GM18861 (cell line): ENCODE measurements around the gene CENPS.
"Not testable (repeated sequence)": the region's sequence is repeated elsewhere in the genome, so short reads cannot be mapped to it uniquely, and the experiment has no call there.

ENCODE experiments used
- ATAC-seq: cut with Tn5 transposase; IDR thresholded peaks from one replicate; pipeline ENCODE4 v1.9.1; 2021; ENCODE audit not compliant: unreplicated experiment

Gene CENPS

DNA sequence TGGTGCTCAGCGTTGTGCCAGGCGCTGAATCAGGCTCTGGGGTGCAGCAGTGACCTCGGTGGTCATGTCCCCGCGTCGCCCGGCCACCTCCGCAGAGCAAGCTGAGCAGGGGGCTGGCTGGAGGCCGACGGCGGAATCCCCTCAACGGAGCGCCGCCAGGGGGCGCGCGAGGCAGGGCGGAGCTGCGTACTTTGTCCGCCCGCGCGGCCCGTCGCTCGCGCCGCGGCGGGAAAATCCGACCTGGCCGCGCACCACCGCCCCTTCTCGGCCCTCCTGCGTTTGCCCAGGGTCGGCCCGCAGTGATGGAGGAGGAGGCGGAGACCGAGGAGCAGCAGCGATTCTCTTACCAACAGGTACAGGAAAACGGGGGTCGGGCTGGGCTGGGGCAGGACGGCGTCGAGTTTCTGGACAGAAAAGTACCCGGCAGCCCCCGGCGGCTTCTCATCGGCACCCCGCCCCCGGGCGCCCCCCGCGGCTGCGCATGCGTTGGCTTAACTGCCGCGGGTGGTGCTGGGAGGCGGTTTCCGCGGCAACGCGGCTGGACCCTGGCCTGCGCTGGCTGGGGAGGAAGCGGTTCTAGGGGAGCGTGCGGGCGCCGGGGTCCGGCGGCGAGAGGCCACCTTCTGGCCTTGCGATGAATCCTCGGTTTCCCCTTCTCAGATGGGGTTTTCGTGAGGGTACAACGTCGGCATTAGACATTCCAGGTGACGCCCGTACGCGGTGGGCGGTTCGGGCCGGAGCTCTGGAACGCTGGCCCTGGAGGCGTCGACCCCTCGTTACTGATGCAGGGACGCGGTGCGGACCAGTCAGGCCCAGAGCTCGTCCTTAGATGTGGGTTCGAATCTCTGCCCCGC lies at the start of gene CENPS:
Gene CENPS, plus strand, starts transcription at position 218 of the 854 bp plus-strand sequence. Its CDS starts 85 bp downstream, at position 303.
- ATAC-seq, result peak; percentile 76

DNA sequence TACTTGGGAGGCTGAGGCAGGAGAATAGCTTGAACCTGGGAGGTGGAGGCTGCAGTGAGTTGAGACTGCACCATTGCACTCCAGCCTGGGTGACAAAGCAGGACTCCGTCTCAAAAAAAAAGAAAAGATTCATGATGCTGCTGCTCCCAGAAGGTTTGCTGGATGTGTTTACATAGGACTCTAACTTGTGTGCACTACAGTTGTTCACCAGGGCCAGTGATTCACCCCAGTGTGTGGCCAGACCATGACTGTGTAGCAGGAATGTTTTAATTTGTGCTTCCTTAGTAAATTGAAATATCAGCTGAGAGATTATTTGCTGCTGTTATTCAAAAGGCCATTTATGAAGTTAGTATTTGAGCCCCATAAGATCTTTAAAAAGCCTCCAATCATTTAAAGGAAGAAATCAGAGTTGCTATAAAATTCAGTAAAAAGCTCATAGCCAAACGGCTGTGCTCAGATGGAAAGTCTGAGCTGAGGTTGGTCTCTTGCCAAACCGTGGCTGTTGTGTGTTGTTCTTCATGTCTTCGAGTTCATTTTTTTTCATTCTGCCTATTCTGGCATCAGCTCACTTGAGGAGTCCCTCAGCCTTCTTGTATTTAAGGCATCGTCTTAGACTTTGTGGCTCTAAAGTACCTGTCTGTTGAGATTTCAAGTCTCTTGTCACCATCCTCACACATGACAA lies 49.5 kb upstream of the CENPS start:
- no peak for ATAC-seq

DNA sequence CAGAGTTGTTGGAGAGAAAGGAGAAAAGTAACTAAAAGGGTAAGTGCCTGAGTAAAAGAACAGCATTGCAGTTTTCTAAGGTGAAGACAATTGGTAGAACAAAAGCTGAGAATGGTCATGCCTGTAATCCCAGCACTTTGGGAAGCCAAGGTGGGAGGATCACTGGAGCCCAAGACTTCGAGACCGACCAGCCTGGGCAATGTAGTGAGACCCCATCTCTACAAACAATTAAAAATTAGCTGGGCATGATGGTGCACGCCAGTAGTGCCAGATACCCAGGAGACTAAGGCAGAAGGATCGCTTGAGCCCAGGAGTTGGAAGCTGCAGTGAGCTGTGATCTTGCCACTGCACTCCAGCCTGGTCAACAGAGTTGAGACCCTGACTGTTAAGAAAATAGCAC lies 46.6 kb upstream of the CENPS start:
- ATAC-seq, result no peak

DNA sequence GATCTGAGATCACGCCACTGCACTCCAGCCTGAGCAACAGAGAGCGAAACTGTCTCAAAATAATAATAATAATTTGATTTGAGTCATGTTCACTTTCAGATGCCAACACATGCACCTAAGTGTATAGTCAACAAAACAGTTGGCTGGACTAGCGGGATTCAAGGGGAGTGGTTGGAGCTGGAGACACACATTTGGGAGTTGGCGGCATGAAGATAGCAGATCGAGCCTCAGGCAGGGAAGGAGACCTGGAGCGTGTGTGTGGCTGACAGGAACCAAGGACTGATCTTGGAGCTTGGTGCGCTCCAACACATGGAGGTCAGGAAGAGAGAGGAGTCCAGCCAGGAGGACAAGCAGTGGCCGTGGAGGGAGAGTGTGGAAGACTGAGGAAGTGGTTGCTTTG lies 46.0 kb upstream of the CENPS start:
- ATAC-seq, result no peak

DNA sequence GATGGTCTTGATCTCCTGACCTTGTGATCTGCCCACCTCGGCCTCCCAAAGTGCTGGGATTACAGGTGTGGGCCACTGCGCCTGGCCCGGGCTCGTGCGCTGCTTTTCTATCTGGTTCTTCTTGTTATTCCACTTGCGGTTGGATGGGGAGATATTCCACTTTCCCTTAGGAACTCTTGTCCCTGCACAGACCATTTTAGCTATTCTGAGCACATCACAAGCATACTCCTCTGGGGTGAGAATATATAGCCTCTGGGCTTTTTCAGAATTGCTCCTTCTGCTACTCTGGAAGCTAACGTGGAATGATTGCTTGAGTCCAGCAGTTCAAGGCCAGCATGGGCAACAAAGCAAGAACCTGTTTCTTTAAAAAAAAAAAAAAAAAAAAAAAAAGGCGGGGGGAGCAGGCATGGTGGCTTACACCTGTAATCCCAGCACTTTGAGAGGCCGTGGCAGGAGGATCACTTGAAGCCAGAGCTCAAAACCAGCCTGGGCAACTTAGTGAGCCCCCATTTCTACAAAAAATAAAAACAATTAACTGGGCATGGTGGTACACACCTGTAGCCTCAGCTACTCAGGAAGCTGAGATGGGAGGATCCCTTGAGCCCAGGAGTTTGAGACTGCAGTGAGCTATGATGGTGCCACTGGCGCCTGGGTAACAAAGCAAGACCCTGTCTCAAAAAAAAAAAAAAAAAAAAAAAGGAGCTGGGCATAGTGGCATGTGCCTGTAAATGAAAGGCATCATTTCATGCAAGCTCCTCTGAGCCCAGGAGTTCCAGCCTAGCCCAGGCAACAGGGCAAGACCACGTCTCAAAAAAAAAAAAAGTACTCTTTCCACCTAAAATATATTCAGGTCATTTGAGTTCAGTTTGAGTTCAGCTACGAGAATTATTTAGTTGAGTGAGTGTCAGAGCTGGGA lies 43.2 kb upstream of the CENPS start:
- no peak for ATAC-seq

DNA sequence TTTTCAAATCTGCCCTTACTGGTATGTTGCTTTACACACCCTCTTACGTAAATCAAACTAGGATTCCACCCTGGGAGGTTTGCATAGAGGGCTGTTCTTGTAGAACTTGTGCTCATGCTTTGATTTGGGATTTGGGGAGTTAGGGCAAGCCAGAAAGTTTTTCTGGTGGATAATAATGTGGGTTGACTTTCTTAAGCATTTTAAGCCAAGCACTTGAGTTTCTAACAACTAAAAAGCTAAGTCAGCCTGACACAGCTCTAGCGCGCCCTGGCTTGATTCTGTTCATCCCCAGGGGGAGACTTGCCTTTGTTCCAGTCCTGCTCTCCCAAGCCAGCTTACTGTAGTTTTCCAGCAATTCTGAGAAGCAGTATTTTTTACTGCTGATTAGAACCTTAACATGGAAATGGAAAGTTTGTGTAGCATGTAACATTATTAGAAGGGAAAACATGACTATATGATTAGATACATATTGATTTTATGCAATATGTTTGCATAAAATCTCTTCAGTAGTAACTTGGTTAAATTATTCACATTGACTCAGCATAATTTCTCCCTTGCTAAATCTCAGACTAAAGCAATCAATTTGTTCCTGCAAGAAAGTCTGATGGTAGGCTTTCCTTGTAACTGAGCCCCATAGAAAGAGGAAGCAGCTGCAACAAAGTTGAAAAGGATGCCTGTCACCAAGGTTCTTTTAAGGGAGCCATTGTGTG lies 42.4 kb upstream of the CENPS start:
- no peak for ATAC-seq

DNA sequence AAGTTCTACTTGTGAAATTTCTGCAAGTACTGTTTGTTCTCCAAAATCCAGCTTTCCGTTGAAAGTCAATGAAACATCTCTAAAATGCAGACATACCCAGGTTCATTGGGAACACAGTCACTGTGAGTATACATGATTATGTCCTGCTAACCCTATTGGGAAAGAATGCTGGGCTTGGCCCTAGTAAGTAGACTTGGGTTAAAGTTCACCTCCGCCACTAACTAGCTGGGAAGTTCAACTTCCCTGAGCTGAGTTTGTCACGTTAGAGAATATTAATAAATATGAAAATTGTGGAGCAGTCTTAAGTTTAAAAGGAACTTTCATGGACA lies 41.9 kb upstream of the CENPS start:
- ATAC-seq, result no peak

DNA sequence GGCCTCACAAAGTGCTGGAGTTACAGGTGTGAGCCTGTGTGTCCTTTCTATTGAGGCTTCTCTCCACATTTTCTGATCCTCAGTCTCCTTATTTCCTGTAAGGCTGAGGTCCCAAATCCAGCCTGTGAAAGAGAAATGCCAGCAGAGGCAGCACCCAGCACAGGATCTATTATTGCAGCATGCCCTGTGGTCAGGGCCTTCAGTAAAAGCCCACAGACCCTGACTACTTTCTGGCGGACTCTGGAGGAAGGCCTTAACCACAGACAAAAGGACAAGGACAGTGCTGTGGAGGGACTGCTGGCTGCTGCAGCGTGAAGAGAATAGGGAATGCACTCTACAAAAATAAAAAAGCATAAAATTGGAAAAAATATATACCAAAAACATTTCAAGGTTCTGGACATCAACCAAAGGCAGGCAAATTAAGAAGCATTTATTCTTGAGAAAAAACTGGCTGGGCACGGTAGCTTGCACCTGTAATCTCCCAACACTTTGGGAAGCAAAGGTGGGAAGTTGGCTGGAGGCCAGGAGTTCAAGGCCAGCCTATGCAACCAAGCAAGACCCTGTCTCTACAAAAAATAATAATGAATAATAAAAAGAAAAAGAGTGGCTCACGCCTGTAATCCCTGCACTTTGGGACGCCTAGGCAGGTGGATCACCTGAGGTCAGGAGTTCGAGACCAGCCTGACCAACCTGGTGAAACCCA lies 40.8 kb upstream of the CENPS start:
- ATAC-seq, result no peak

DNA sequence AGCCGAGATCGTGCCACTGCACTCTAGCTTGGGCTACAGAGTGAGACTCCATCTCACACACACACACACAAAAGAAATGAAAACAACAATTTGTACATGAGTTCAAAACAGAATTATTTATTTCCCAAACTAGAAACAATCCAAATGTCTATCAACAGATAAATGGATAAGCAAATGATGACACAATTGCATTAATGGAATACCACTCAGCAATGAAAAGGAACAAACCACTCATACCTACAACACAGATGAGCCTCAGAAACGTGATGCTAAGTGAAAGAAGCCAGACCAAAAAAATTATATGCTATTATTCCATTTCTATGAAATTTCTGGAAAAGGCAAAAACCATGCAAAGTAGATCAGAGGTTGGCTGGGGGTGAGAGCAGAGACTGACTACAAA lies 33.4 kb upstream of the CENPS start:
- no peak for ATAC-seq

DNA sequence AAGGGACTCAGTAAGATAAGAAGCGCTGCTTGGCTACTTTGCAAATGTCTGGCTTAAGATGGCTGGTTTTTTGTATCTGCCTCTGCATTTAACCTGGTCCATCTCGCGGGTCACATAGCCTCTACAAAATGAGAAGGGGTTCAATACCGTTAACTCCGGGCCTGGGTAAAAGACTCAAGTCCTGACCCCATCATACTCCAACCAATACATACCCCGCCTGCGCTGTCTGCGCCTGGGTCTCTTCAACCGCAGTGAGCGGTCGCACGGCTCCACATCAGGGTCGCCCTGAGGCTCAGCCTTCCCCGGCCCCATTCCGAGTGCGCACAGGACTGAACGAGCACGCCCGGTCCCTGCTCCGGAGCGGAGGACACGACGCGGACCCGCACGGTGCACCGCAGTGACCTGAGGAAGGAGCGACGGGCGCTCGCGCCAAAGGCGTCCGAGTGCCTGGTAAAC lies 31.9 kb upstream of the CENPS start:
- ATAC-seq, result no peak

DNA sequence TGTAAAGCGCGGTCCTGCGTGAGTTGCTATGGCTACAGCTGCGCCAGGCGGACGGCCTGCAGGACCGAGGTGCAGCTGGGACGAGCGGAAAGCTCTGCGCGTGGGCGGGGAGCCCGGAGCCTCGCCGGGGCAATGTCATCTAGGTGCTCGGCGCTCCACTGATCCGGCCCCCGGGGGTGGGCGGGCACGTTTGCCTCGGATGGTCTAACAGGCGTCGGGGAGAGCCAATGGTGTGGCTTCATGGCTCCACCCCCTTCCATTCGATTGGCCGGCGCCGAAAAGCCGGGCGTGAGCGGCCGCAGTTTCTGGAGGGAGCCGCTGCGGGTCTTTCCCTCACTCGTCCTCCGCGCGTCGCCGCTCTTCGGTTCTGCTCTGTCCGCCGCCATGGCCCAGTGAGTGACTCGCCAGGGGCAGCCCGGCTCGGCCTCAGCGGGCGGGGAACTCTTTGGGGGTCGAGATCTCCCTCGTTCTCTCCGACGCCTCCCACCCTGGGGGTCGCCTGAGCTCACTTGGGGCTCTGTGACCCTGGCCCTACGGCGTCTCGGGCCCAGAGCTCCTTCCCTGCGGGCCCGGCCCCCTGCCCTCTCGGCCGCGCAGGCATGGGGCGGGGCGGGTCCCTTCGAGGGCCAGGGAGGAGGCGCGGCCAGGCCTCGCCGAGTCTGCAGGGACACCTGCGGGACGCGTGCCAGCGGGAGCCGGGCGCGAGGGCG lies 31.3 kb upstream of the CENPS start, which contains the start of gene PGD:
Gene PGD, plus strand, starts transcription at position 331 of the 710 bp plus-strand sequence. Its CDS starts 54 bp downstream, at position 385.
- peak; percentile 87 for ATAC-seq

DNA sequence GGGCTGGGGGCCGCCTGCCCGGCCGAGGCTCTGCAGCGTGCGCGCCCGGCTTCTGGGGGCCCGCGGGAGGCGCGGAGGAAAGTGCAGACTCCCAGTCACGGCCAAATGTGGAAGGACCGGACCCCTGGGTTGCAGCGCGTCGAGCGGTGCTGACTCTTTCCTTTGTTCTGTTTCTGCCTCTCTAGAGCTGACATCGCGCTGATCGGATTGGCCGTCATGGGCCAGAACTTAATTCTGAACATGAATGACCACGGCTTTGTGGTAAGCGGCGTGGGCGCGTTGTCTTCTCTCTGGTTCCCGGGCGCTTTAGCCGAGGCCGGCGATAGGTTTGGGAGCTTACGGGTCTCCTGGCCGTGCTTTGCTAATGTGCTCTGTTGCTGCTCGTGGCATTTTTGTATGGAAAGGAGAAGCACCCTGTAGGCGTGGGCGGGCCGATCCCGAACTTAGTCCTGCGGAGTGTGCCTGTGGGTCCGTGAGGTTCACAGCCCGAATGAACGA lies 30.7 kb upstream of the CENPS start:
- no peak for ATAC-seq

DNA sequence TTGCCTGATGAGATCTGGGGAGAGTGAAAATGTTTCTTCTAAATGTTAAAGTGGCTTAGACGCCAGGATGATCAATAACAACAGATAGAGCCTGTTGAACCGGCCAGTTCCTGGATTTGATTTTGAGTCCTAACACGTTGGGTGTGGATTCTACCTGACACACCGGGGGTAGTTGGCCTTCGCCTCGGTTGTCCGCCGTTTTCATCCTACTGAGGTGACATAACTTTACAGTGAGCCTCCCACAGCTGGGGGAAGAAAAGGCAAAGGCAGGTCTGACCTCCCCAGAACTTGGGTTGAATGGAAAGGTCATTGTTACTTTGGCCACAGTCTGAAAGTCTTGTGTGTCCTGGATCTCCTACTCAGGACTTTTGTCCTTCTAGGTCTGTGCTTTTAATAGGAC lies 30.2 kb upstream of the CENPS start:
- ATAC-seq, result no peak

DNA sequence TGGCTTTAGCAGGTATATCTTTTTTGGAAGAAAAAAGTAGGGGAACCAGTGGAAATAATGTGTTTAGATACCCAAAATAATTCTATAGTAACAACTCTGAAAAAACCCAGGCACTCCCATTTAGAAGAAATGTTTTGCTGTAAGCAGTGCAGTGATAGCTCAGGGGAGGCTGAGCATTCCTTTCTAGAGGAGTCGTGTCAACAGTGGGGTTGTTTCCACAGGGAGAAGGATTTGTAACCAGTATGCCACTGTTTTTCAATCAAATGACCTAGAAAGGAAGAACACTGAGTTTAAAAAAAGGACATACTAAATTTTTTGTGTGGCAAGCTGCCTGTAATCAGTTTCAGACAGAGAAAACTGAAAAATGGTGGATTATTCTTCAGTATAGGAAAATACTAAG lies 29.0 kb upstream of the CENPS start:
- ATAC-seq, result no peak

DNA sequence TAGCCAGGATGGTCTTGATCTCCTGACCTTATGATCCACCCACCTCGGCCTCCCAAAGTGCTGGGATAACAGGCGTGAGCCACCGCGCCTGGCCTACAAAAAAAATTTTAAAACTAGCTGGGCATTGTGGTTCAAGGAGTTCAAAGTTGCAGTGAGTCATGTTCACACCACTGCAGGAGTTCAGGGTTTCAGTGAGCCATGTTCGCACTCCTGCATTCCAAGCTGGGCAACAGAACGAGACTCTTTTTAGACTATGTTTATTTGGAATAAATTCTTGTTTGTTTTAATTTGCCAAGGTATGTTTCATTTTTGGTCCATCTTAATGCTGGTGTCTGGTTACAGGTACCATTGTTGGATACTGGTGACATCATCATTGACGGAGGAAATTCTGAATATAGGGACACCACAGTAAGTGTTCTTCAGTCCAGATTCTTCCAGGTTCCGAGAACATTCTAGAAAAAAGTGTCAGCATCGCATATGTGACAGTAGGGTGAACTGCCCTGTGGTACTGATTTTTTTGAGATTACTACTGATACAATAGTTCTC lies 27.4 kb upstream of the CENPS start:
- ATAC-seq, result no peak

DNA sequence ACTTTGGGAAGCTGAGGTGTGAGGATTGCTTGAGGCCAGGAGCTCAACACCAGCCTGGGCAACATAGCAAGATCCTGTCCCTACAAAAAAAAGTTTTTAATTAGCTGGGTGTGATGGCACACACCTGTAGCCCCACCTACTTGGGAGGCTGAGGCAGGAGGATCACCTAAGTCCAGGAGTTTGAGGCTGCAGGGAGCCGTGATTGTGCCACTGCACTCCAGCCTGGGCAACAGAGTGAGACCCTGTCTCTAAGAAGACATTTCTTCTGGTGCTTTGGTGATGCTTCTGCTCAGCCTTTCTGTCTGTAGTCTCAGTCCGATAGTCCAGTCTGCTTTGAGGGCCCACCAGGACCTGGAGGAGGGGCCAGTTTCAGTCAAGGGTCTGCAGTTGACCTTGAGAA lies 23.0 kb upstream of the CENPS start:
- no peak for ATAC-seq

DNA sequence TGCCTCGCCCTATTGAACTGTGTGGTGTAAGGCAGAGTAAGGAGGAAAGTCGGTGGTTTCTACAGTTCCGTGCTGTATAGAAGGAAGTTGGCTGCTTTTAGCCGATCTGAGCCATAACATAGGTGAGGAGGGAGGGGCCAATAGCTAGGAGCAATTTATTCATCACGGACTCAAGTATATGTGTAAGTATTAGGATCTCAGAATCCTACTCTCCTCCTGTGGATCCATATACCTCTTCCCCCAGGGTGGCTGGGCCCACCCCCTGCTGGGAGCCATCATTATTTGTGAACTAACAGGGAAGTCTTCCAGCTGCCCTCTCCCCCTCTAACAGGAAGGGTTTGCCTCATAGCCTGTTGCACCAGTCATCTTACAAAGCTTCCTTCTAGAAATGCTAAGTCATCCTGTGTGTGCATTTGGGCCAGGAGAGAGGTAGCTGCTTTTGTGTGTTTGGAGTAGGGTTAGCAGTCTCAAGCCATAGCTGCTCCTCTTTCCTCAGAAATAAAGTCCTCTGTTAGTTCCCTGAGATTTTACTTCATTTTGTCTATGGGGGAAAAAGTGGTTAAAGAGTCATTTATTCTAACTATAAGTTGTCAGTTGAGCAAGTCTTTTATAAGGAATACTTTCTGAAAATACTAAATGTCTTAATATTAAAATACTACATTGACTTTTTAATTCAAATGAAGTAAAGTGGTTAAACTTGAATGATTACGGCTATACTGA lies 14.9 kb upstream of the CENPS start:
- ATAC-seq, result no peak

DNA sequence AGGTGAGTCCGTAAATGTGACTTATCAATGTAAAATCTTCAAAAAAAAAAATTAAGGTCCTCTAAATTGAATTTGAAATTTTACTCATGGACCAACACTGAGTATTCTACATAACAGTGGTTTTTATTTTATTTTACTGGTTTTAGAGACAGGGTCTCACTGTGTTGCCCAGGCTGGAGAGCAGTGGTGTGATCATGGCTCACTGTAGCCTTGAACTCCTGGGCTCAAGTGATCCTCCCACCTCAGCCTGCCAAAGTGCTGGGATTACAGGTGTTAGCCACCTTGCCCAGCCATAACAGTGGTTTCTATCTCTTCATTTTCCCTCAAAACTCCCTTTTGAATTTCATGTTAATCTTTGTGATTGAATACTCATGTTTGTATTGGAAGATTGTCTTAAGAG lies 14.3 kb upstream of the CENPS start:
- ATAC-seq, result not testable (repeated sequence)
